Mesodermal cell (in vitro differentiated cells): ENCODE measurements around the gene LIM2.

Source experiments
- H3K27ac ChIP-seq: 2 replicates; pipeline ENCODE4 v1.7.0; 2013; ENCODE audit warnings: mild to moderate bottlenecking, low read depth, low read length, moderate library complexity; ENCODE audit not compliant: severe bottlenecking
- H3K36me3 ChIP-seq: 2 replicates; pipeline ENCODE4 v1.7.1; 2013; ENCODE audit warnings: mild to moderate bottlenecking, low read length, moderate library complexity; ENCODE audit not compliant: control insufficient read depth, insufficient read depth
- H3K4me1 ChIP-seq: one replicate; pipeline ENCODE4 v1.7.1; 2013; ENCODE audit warnings: mild to moderate bottlenecking, low read length; ENCODE audit not compliant: insufficient read depth, control insufficient read depth, poor library complexity, severe bottlenecking
- H3K4me3 ChIP-seq: 2 replicates; pipeline ENCODE4 v1.7.0; 2013; ENCODE audit warnings: low read length, control low read depth, mild to moderate bottlenecking; ENCODE audit not compliant: insufficient read depth, poor library complexity, severe bottlenecking; ENCODE audit errors: extremely low read depth
- H3K9me3 ChIP-seq: 2 replicates; pipeline ENCODE4 v1.7.1; 2013; ENCODE audit warnings: mild to moderate bottlenecking, low read length, moderate library complexity; ENCODE audit not compliant: control insufficient read depth
- WGBS, 2 experiments: methylation state at CpG; one replicate each; pipeline ENCODE4 v1.1.5; 2013; ENCODE audit warnings: missing lambda C conversion rate in 2 of 2; ENCODE audit not compliant: insufficient coverage in 2 of 2; 5-methylcytosine and 5-hydroxymethylcytosine counted together

Gene LIM2

GRCh38 chr19:51396175-51396574, 8.4 kb upstream of the LIM2 start:
- Histone ChIP-seq H3K36me3 (no peaks in the 10 kb centered on the region), H3K9me3 (peaks cover 6% of the 10 kb centered on the region), H3K4me1 (no peaks in the 10 kb centered on the region), H3K4me3 (no peak overlapping the region), H3K27ac (no peak overlapping the region)
- WGBS, 2 experiments = 84% methylated on average over 2 of the region's 2 CpGs; no CpG with 5 or more reads in 1 of the 2 experiments

GRCh38 chr19:51394050-51394836, 6.5 kb upstream of the LIM2 start:
- Histone ChIP-seq H3K9me3 (no peaks in the 10 kb centered on the region), H3K36me3 (no peaks in the 10 kb centered on the region), H3K4me1 (no peaks in the 10 kb centered on the region), H3K27ac (peak overlapping the region; percentile 79), H3K4me3 (peak overlapping the region; percentile 50)
- WGBS, 2 experiments = 1 to 4% methylated on average over 35 to 41 of the region's 45 CpGs

- no peak overlapping the region for H3K27ac ChIP-seq
- no peaks in the 10 kb centered on the region for H3K36me3 ChIP-seq
- H3K9me3 ChIP-seq = no peaks in the 10 kb centered on the region
- no peaks in the 10 kb centered on the region for H3K4me1 ChIP-seq
- H3K4me3 ChIP-seq = no peak overlapping the region
- WGBS, 2 experiments = no CpG with 5 or more reads among the region's 1 CpG
These were observed 4.9 kb upstream of the LIM2 start for GRCh38 chr19:51392701-51393100.

GRCh38 chr19:51391073-51391611, 3.4 kb upstream of the LIM2 start:
- H3K36me3 ChIP-seq = no peaks in the 10 kb centered on the region
- no peaks in the 10 kb centered on the region for H3K4me1 ChIP-seq
- no peak overlapping the region for H3K4me3 ChIP-seq
- 67 to 72% methylated on average over 2 to 3 of the region's 8 CpGs for WGBS, 2 experiments
- no peaks in the 10 kb centered on the region for H3K9me3 ChIP-seq
- no peak overlapping the region for H3K27ac ChIP-seq

- Histone ChIP-seq H3K4me1 (no peaks in the 10 kb centered on the region), H3K36me3 (no peaks in the 10 kb centered on the region), H3K27ac (no peak overlapping the region), H3K4me3 (no peak overlapping the region), H3K9me3 (no peaks in the 10 kb centered on the region)
- 91 to 92% methylated on average over 9 to 14 of the region's 14 CpGs for WGBS, 2 experiments
These were observed 1.4 kb upstream of the LIM2 start for GRCh38 chr19:51389143-51389542.

GRCh38 chr19:51386882-51387520, 773 bp downstream of the LIM2 start:
- WGBS, 2 experiments = 90 to 92% methylated on average over 11 to 13 of the region's 14 CpGs
- Histone ChIP-seq H3K4me1 (no peaks in the 10 kb centered on the region), H3K4me3 (no peak overlapping the region), H3K27ac (no peak overlapping the region), H3K36me3 (no peaks in the 10 kb centered on the region), H3K9me3 (no peaks in the 10 kb centered on the region)

- Histone ChIP-seq H3K4me1 (no peaks in the 10 kb centered on the region), H3K9me3 (peaks cover 4% of the 10 kb centered on the region), H3K27ac (no peak overlapping the region), H3K36me3 (no peaks in the 10 kb centered on the region), H3K4me3 (no peak overlapping the region)
- 86 to 94% methylated on average over 1 to 4 of the region's 4 CpGs for WGBS, 2 experiments
These were observed 5.8 kb downstream of the LIM2 start for GRCh38 chr19:51382004-51382403.

GRCh38 chr19:51380379-51380778, 7.4 kb downstream of the LIM2 start:
- Histone ChIP-seq H3K9me3 (peaks cover 4% of the 10 kb centered on the region), H3K27ac (no peak overlapping the region), H3K4me3 (no peak overlapping the region), H3K4me1 (no peaks in the 10 kb centered on the region), H3K36me3 (no peaks in the 10 kb centered on the region)
- 91% methylated on average over 8 to 9 of the region's 9 CpGs for WGBS, 2 experiments

- Histone ChIP-seq H3K36me3 (no peaks in the 10 kb centered on the region), H3K9me3 (peaks cover 4% of the 10 kb centered on the region), H3K4me3 (no peak overlapping the region), H3K4me1 (peaks cover 4% of the 10 kb centered on the region), H3K27ac (no peak overlapping the region)
- 89 to 100% methylated on average over 2 of the region's 2 CpGs for WGBS, 2 experiments
These were observed 10.4 kb downstream of the LIM2 start for GRCh38 chr19:51377422-51377821.

GRCh38 chr19:51375504-51376221, 12.1 kb downstream of the LIM2 start:
- Histone ChIP-seq H3K4me1 (peaks cover 4% of the 10 kb centered on the region), H3K4me3 (no peak overlapping the region), H3K27ac (no peak overlapping the region), H3K9me3 (no peaks in the 10 kb centered on the region), H3K36me3 (no peaks in the 10 kb centered on the region)
- 82 to 84% methylated on average over 8 to 9 of the region's 11 CpGs for WGBS, 2 experiments
